Hepatocyte (in vitro differentiated cells): ENCODE measurements around the gene ZNF488.
A peak's percentile ranks its signal among the peaks of the same experiment; 100 is the strongest.

Experiments used
- CTCF ChIP-seq: fragments of 200-600 bp; sonication (generic); IDR thresholded peaks from 2 replicates; pipeline ENCODE4 v1.5.1; 2016; ENCODE audit warnings: antibody characterized with exemption, mild to moderate bottlenecking; ENCODE audit not compliant: poor library complexity
- EZH2phosphoT487 ChIP-seq: fragments of 200-600 bp; sonication (generic); IDR thresholded peaks from one replicate; pipeline ENCODE4 v1.6.1; 2018; ENCODE audit warnings: antibody characterized with exemption, mild to moderate bottlenecking, low read depth, moderate library complexity; ENCODE audit not compliant: unreplicated experiment, severe bottlenecking

- peak; percentile 38 for TF ChIP-seq CTCF
- no peak for TF ChIP-seq EZH2phosphoT487
Measured at GRCh38 chr10:47354165-47354564, 29.9 kb downstream of the ZNF488 start.
